Effector memory CD8-positive, alpha-beta T cell (primary cell): ENCODE results near the gene EID3.
"Not testable (repeated sequence)": the region's sequence is repeated elsewhere in the genome, so short reads cannot be mapped to it uniquely, and the experiment has no call there.

Source experiments
- ATAC-seq: fragments of 150-1000 bp; cut with Tn5 transposase; replicated peaks from 2 replicates; pipeline ENCODE4 v1.10.0; 2021; ENCODE audit warnings: mild to moderate bottlenecking, moderate library complexity
- DNase-seq, 3 experiments: peaks; one replicate each; pipeline ENCODE4 v3.0.0; 2021
- H3K27ac Mint-ChIP-seq, 2 donors: one replicate each; pipeline ENCODE4 v1.8.0; 2022; ENCODE audit warnings: mild to moderate bottlenecking in 2 of 2, mixed read lengths in 2 of 2, moderate library complexity in 2 of 2
- H3K27me3 Mint-ChIP-seq, 2 donors: one replicate each; pipeline ENCODE4 v1.8.0; 2022; ENCODE audit warnings: mixed read lengths in 2 of 2
- H3K36me3 Mint-ChIP-seq: one replicate; pipeline ENCODE4 v1.8.0; 2022; ENCODE audit warnings: mild to moderate bottlenecking, moderate library complexity, mixed read lengths; ENCODE audit not compliant: insufficient read depth
- H3K4me1 Mint-ChIP-seq, 2 donors: one replicate each; pipeline ENCODE4 v1.8.0; 2022; ENCODE audit warnings: low read depth in 2 of 2, mixed read lengths in 2 of 2
- H3K4me3 Mint-ChIP-seq, 2 donors: one replicate each; pipeline ENCODE4 v1.8.0; 2022; ENCODE audit warnings: mild to moderate bottlenecking in 2 of 2, mixed read lengths in 2 of 2, moderate library complexity in 2 of 2
- H3K9me3 Mint-ChIP-seq, 2 donors: one replicate each; pipeline ENCODE4 v1.8.0; 2022; ENCODE audit warnings: mixed read lengths in 2 of 2

Gene EID3

DNA sequence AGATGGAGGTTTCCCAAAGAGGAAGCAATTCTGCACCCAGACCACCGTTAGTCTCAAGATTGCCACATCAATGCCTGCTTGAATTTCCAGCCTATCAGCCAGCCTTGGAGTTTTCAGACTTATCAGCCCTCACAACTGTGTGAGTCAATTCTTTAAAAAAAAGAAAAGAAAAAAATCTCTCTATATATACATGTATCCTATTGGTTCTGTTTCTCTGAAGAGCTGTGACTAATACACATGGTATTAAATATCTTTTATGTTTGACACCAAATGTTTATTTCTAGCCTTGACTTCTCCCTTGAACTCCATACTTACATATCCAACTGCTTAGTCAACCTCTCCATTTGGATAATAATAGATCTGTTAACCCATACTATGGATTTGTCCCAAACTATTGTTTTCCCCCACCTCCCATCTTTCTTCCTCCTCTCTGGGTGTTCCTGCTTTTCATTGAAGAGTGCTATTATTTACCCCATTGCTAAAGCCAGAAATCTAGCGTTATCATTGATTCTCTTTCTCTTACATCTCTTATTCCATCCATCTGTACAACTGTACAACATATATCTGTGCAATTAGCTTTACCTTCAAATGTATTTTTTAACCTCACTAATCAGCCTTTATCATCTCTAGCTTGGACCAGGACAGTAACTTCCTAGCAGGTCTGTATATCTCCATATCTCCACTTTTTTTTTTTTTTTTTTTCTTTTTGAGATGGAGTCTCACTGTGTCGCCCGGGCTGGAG, 22.7 kb upstream of the EID3 start:
- ATAC-seq, result no peak
- Mint-ChIP-seq H3K4me1 (peaks cover 4 to 9% of the 10 kb centered on the region in 2 donors), H3K4me3 (no peak overlapping the region), H3K36me3 (no peaks in the 10 kb centered on the region), H3K9me3 (no peaks in the 10 kb centered on the region), H3K27me3 (peaks cover 0 to 17% of the 10 kb centered on the region in 2 donors), H3K27ac (no peak overlapping the region)
- no peak for DNase-seq

DNA sequence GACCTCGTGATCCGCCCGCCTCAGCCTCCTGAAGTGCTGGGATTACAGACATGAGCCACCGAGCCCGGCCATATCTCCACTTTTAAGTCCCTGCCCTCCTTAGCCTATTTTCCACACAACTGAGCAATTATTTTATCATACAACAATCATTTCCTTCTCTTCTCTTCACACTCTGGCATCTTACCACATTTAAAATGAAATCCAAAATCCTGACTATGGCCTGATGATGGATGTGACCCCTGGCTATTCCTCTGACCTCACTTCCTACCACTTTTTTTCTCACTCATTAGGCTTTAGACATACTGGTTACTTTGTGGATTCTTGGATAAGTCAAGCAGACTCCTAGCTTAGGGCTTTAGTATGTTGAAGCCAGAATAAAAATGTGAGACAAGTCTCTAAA, 21.9 kb upstream of the EID3 start:
- Mint-ChIP-seq H3K27ac (no peak overlapping the region), H3K4me3 (no peak overlapping the region), H3K27me3 (peaks cover 0 to 17% of the 10 kb centered on the region in 2 donors), H3K36me3 (no peaks in the 10 kb centered on the region), H3K9me3 (no peaks in the 10 kb centered on the region), H3K4me1 (peaks cover 3 to 8% of the 10 kb centered on the region in 2 donors)
- DNase-seq, result no peak
- ATAC-seq, result no peak

DNA sequence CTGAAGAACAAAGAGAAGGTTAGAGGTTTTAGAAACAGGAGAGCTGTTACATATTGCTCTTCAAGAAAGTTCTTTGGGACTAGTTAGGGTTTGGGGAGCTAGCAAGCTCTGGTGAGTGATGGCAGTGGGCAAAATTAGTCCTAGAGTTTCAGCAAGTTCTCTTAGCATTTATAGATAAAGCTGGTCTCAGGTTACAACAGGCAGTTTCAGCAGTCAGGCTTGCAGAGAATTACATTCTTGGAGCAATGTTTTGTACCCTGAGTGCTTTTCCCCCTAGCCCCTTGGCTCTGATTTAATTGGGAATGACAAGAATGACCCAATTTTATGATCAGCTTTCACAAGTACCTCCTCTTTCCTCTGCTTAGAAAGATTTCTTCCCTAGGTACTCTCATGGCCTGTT, 21.4 kb upstream of the EID3 start:
- no peak overlapping the region for H3K4me3 Mint-ChIP-seq
- H3K27me3 Mint-ChIP-seq, result peaks cover 0 to 17% of the 10 kb centered on the region in 2 donors
- DNase-seq, result no peak

DNA sequence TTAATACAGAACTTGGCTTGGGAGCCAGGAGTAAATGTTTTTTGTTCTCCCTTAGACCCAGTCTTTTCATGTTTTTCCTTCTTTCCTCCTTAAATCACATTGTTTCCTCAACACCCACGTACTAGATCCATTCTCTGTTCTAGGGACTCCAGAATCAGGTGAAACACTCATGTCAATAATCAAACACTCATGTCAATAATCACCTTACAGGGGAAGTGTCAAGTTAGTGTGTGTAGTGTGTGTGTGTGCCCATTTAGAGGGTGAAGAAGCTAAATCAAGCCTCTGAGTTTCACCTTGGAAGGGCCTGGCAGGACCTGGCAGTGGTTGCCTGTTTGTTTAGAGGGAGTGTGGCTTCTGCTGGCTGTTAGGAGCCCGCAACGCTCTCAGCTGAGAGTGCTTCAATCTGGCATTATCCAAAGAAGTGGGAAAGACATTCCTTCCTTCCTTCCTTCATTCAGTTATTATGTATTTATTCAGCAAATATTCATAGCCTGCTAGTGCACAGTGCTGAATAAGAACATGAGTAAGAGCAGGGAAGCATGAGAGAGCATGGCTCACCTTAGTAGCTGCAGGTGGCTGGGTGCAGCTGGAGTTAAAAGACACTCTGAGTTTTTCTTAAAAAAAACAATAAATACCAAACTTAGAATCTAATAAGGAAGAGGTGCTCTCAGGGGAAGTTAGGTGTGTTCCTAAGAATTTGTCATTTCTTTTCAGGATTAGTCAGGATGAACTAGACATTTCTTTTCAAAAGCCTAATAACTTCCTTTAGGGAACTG, 17.6 kb upstream of the EID3 start:
- H3K9me3 Mint-ChIP-seq, result no peaks in the 10 kb centered on the region
- ATAC-seq, result no peak

More for the DNA sequence above, 21.4 kb upstream of the EID3 start:
- peaks cover 8 to 11% of the 10 kb centered on the region in 2 donors for H3K4me1 Mint-ChIP-seq
- no peak for ATAC-seq
- H3K9me3 Mint-ChIP-seq, result no peaks in the 10 kb centered on the region
- peaks cover 4% of the 10 kb centered on the region for H3K36me3 Mint-ChIP-seq
- H3K27ac Mint-ChIP-seq, result no peak overlapping the region

DNA sequence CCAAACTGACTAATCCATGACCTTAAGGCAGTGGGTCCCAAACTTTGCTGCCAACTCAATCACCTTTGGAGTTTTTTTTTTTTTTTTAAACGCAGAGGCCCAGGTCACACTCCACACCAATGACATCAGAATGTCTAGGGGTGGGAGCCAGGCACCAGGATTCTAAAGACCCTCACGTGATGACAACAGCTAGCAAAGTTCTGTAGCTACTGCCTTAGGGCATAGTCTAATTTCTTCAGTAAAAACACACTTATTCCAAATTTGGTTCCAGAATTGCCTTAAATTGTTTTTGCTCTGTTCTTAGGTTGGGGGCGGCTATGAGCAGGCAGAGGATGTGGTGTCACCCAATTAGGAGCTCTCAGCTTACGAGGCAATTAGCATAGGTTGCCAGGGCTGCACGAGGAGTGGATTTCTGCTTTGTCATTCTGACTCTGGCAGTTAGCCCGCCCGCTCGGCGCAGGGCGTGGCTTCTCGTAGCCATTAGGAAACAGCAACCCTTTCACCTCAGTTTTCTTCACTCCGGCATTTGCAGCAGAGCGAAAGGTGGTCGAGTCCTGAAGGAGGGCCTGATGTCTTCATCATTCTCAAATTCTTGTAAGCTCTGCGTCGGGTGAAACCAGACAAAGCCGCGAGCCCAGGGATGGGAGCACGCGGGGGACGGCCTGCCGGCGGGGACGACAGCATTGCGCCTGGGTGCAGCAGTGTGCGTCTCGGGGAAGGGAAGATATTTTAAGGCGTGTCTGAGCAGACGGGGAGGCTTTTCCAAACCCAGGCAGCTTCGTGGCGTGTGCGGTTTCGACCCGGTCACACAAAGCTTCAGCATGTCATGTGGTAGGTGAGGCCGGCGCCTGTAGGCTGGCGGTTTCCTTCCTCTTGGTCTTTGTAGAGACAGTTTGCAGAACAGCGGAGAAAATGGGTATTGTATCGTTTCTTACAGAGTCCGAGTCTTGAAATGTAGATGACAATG, 16.7 kb upstream of the EID3 start:
- Mint-ChIP-seq H3K36me3 (peaks cover 27% of the 10 kb centered on the region), H3K4me3 (peak overlapping the region; percentile 95 to 97), H3K27ac (peak overlapping the region; percentile 91 to 98), H3K9me3 (no peaks in the 10 kb centered on the region), H3K4me1 (peaks cover 27 to 30% of the 10 kb centered on the region in 2 donors), H3K27me3 (peaks cover 0 to 2% of the 10 kb centered on the region in 2 donors)
- peak; percentile 83 for ATAC-seq
- peak; percentile 86 to 87 (median 86) for DNase-seq

More for the DNA sequence above, 17.6 kb upstream of the EID3 start:
- H3K27ac Mint-ChIP-seq, result peak overlapping the region; percentile 91 to 98
- DNase-seq, result no peak
- peak overlapping the region; percentile 95 to 97 for H3K4me3 Mint-ChIP-seq
- peaks cover 27 to 30% of the 10 kb centered on the region in 2 donors for H3K4me1 Mint-ChIP-seq
- peaks cover 0 to 10% of the 10 kb centered on the region in 2 donors for H3K27me3 Mint-ChIP-seq
- peaks cover 19% of the 10 kb centered on the region for H3K36me3 Mint-ChIP-seq

DNA sequence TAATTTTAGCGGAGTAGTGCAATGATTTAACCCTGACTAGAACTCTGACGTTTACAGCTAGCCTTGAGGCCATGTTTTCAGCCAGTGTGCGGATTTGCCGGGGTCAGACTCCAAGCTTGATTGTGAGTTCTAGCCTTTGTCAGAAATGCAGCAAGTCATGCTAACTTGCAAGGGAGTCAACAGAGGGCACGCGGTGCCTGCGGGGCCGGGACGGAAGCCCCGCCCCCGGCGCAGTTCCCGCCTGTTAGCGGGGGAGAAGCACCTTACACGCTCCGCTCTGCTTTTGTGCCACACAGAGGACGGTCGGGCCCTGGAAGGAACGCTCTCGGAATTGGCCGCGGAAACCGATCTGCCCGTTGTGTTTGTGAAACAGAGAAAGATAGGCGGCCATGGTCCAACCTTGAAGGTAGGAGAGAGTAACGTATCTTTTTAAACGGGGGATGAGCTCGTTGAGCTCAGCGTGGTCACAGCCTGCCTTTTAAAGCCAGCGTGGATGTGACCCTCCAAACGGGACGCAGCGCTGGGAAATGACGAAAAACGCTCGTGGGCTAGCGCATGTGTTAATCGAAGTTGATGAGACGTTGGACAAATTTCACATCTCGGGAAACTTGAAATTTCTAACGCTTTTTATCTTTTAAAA, 14.8 kb upstream of the EID3 start:
- Mint-ChIP-seq H3K9me3 (no peaks in the 10 kb centered on the region), H3K27ac (peak overlapping the region; percentile 94 to 98), H3K36me3 (peaks cover 40% of the 10 kb centered on the region), H3K27me3 (no peaks in the 10 kb centered on the region), H3K4me1 (peaks cover 33 to 38% of the 10 kb centered on the region in 2 donors), H3K4me3 (peak overlapping the region; percentile 95 to 97)
- DNase-seq (peak; percentile 75 to 78 (median 75)), ATAC-seq (peak; percentile 70)

DNA sequence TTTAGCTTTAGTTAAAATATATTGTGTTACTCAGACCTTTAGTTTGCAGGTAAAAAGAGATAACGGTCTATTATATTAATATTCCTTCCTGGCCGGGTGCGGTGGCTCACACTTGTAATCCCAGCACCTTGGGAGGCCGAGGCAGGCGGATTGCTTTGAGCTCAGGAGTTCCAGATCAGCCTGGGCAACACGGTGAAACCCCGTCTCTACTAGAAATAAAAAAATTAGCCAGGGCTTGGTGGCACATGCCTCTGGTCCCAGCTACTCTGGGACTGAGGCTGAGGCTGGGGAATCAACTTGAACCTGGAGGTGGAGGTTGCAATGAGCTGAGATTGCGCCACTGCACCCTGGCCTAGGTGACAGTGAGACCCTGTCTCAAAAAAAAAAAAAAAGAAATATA, 13.2 kb upstream of the EID3 start:
- peaks cover 33 to 41% of the 10 kb centered on the region in 2 donors for H3K4me1 Mint-ChIP-seq
- H3K36me3 Mint-ChIP-seq, result peaks cover 47% of the 10 kb centered on the region
- DNase-seq, result no peak
- ATAC-seq, result no peak
- no peaks in the 10 kb centered on the region for H3K9me3 Mint-ChIP-seq
- no peaks in the 10 kb centered on the region for H3K27me3 Mint-ChIP-seq
- H3K4me3 Mint-ChIP-seq, result peak overlapping the region in 1 of 2 donors; percentile 27
- H3K27ac Mint-ChIP-seq, result no peak overlapping the region

DNA sequence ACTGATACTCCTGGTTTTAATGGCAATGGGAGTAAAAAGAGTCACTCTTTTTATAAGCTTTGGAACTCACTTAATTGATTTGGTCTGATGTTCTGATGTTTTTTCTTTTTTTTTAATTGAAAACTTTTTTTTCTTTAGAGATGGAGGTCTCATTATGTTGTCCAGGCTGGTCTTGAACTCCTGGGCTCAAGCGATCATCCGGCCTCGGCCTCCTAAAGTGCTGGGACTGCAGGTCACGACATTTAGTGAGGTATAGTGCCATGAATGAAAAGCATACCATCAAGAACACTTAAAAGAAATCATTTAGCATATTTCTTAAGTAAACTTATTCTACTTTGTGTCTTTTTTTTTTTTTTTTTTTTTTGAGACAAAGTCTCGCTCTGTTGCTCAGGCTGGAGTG, 12.7 kb upstream of the EID3 start:
- ATAC-seq, result no peak
- Mint-ChIP-seq H3K27ac (no peak overlapping the region), H3K27me3 (no peaks in the 10 kb centered on the region), H3K9me3 (no peaks in the 10 kb centered on the region), H3K36me3 (peaks cover 47% of the 10 kb centered on the region), H3K4me3 (peak overlapping the region in 1 of 2 donors; percentile 27), H3K4me1 (peaks cover 37 to 42% of the 10 kb centered on the region in 2 donors)
- no peak for DNase-seq

DNA sequence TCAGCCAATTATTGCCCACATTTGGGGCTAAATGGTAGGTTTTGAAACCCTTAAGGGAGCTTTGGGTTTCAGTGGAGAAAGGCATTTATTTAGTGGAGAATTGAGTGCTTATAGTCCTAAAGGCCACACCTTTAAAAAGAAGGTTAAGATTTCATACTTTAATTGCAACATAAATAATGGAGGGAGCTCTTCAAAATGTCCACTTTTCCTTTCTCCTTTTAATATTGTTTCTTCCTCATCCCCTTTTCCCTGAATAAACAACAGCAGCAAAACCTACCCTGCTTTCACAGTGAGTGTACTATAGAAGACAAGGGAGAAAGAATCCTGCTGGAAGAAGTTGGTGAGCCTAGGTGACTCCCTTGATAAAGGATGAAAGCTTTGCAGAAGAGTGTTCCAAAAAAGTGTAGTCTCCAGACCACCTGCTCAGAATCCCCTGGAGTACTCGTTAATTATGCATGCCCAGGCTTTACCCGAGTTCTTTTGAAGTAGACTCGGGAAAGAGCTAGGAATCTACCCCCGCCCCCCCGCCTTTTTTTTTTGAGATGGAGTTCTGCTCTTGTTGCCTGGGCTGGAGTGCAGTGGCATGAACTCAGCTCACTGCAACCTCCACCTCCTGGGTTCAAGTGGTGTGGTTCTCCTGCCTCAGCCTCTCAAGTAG, 11.5 kb upstream of the EID3 start:
- Mint-ChIP-seq H3K36me3 (peaks cover 46% of the 10 kb centered on the region), H3K27me3 (no peaks in the 10 kb centered on the region), H3K4me1 (peaks cover 32 to 41% of the 10 kb centered on the region in 2 donors), H3K9me3 (no peaks in the 10 kb centered on the region), H3K27ac (no peak overlapping the region), H3K4me3 (no peak overlapping the region)
- DNase-seq (no peak), ATAC-seq (no peak)

DNA sequence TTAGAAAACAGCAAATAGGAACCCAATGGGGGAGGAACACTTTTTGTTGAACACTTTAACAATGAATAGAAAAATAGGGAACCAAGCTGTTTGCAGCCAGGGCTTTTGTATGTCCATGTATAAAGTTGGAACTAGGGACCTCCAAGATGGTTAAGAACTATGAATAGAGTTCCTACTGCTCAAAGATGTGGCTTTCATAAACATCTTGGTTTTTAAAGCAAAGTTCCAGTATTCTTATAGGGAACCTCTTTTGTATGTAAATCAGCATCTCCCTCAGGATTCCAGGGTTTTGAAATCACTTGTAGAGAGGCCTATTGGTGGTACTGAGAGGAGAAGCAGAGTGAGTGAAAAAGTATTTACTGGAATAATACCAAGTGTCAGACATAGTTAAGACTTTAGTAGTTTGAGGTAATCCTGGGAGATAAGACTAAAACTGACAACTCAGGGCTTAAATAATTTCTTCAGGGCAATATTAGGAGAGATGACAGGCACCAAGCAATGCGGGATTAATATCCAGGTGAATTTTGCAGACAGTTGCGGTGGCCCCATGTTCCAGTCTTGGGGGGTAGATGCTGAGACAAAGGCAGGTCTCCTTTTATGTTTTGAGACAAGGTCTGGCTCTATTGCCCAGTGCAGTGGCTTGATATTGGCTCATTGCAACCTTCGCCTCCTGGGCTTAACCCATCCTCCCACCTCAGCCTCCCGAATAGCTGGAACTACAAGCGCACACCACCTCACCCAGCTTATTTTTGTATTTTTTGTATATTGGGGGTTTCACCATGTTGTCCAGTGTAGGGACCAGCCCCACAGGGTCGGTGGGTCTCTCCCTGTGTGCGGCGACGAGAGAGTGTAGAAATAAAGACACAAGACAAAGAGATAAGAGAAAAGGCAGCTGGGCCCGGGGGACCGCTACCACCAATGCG, 10.4 kb upstream of the EID3 start:
- Mint-ChIP-seq H3K27me3 (no peaks in the 10 kb centered on the region), H3K27ac (no peak overlapping the region), H3K9me3 (no peaks in the 10 kb centered on the region), H3K4me1 (peaks cover 26 to 36% of the 10 kb centered on the region in 2 donors), H3K36me3 (peaks cover 45% of the 10 kb centered on the region), H3K4me3 (no peak overlapping the region)
- DNase-seq (no peak), ATAC-seq (no peak)

DNA sequence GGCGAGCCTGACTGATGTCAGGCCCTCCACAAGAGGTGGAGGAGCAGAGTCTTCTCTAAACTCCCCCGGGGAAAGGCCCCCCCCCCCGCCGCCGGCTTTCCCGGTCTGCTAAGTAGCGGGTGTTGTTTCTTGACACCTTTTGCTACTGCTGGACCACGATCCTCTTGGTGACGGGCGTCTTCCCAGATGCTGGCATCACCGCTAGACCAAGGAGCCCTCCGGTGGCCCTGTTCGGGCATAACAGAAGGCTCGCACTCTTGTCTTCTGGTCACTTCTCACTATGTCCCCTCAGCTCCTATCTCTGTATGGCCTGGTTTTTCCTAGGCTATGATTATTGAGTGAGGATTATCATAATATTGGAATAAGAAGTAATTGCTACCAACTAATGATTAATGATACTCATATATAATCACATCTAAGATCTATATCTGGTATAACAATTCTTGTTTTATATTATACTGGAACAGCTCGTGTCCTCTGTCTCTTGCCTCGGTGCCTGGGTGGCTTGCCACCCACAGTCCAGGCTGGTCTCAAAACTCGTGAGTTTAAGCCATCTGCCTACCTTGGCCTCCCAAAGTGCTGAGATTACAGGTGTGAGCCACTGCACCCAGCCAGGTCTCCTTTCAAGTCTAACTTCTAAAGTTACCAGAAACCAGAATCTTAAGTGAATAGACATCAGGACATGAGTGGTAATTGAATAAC, 9.2 kb upstream of the EID3 start:
- not testable (repeated sequence) for H3K9me3 Mint-ChIP-seq, H3K4me3 Mint-ChIP-seq, DNase-seq, H3K27me3 Mint-ChIP-seq, H3K27ac Mint-ChIP-seq, ATAC-seq
- Mint-ChIP-seq H3K4me1 (peaks cover 16 to 27% of the 10 kb centered on the region in 2 donors), H3K36me3 (peaks cover 41% of the 10 kb centered on the region)
